ENCODE results near the gene HIC2.
"Not testable (repeated sequence)": the region's sequence is repeated elsewhere in the genome, so short reads cannot be mapped to it uniquely, and the experiment has no call there.

HIC2 gene

GRCh38 chr22:21451545-21452520 is 34.7 kb downstream of the HIC2 start:
- TF ChIP-seq EZH2phosphoT487 (conservative IDR thresholded peaks at IDR 0.05; ENCODE audit: low read length) = no peak
- no peak for TF ChIP-seq CTCF (IDR thresholded peaks at IDR 0.05; ENCODE audit: insufficient read depth, low read length, poor library complexity, severe bottlenecking)
- no peaks in the 10 kb centered on the region for H3K9me3 ChIP-seq (ENCODE audit: insufficient read depth, low read length)
- H3K9me2 ChIP-seq (replicated peaks; ENCODE audit: insufficient read depth, low read length) = no peaks in the 10 kb centered on the region
- H3K27me3 ChIP-seq (ENCODE audit: low read length) = no peaks in the 10 kb centered on the region
- H3K9ac ChIP-seq (ENCODE audit: low read length) = no peak overlapping the region
- H4K20me1 ChIP-seq (ENCODE audit: low read depth, low read length) = no peaks in the 10 kb centered on the region
- H3K4me3 ChIP-seq (ENCODE audit: insufficient read depth, low read length, poor library complexity, severe bottlenecking) = no peak overlapping the region
- no peak overlapping the region for H3K27ac ChIP-seq (ENCODE audit: low read depth, low read length)
- no peak overlapping the region for H3K4me2 ChIP-seq (ENCODE audit: low read depth, low read length, poor library complexity, severe bottlenecking)
- H3K79me2 ChIP-seq (ENCODE audit: insufficient read depth, low read length) = no peaks in the 10 kb centered on the region
- H3K36me3 ChIP-seq (ENCODE audit: low read length) = no peaks in the 10 kb centered on the region
- H3F3A ChIP-seq (ENCODE audit: insufficient read depth) = no peaks in the 10 kb centered on the region
- H2AFZ ChIP-seq (ENCODE audit: low read depth, low read length, severe bottlenecking) = no peak overlapping the region

- not testable (repeated sequence) for H3K79me2 ChIP-seq (ENCODE audit: insufficient read depth, low read length); H3K36me3 ChIP-seq (ENCODE audit: low read length); H2AFZ ChIP-seq (ENCODE audit: low read depth, low read length, severe bottlenecking); H3K27me3 ChIP-seq (ENCODE audit: low read length); H3K9ac ChIP-seq (ENCODE audit: low read length); H3K4me2 ChIP-seq (ENCODE audit: low read depth, low read length, poor library complexity, severe bottlenecking); H3K9me2 ChIP-seq (replicated peaks; ENCODE audit: insufficient read depth, low read length); H3K4me3 ChIP-seq (ENCODE audit: insufficient read depth, low read length, poor library complexity, severe bottlenecking); H4K20me1 ChIP-seq (ENCODE audit: low read depth, low read length); H3K27ac ChIP-seq (ENCODE audit: low read depth, low read length); H3K9me3 ChIP-seq (ENCODE audit: insufficient read depth, low read length); H3F3A ChIP-seq (ENCODE audit: insufficient read depth)
Observed at GRCh38 chr22:21452666-21453065, 35.5 kb downstream of the HIC2 start.

- not testable (repeated sequence) for H3K9me2 ChIP-seq (replicated peaks; ENCODE audit: insufficient read depth, low read length); H3K4me3 ChIP-seq (ENCODE audit: insufficient read depth, low read length, poor library complexity, severe bottlenecking); H4K20me1 ChIP-seq (ENCODE audit: low read depth, low read length); H3F3A ChIP-seq (ENCODE audit: insufficient read depth); H3K79me2 ChIP-seq (ENCODE audit: insufficient read depth, low read length); H2AFZ ChIP-seq (ENCODE audit: low read depth, low read length, severe bottlenecking); H3K4me2 ChIP-seq (ENCODE audit: low read depth, low read length, poor library complexity, severe bottlenecking); H3K27me3 ChIP-seq (ENCODE audit: low read length); H3K27ac ChIP-seq (ENCODE audit: low read depth, low read length); H3K9ac ChIP-seq (ENCODE audit: low read length); H3K36me3 ChIP-seq (ENCODE audit: low read length); H3K9me3 ChIP-seq (ENCODE audit: insufficient read depth, low read length)
Observed at GRCh38 chr22:21454998-21455333, 37.8 kb downstream of the HIC2 start.

GRCh38 chr22:21455334-21456089 is 38.3 kb downstream of the HIC2 start:
- Histone ChIP-seq H3K79me2 (ENCODE audit: insufficient read depth, low read length) (no peaks in the 10 kb centered on the region), H3K4me2 (ENCODE audit: low read depth, low read length, poor library complexity, severe bottlenecking) (no peak overlapping the region), H3K9ac (ENCODE audit: low read length) (no peak overlapping the region), H3K27me3 (ENCODE audit: low read length) (no peaks in the 10 kb centered on the region), H3K27ac (ENCODE audit: low read depth, low read length) (no peak overlapping the region), H3F3A (ENCODE audit: insufficient read depth) (no peaks in the 10 kb centered on the region), H2AFZ (ENCODE audit: low read depth, low read length, severe bottlenecking) (no peak overlapping the region), H3K36me3 (ENCODE audit: low read length) (no peaks in the 10 kb centered on the region), H4K20me1 (ENCODE audit: low read depth, low read length) (no peaks in the 10 kb centered on the region), H3K4me3 (ENCODE audit: insufficient read depth, low read length, poor library complexity, severe bottlenecking) (no peak overlapping the region), H3K9me3 (ENCODE audit: insufficient read depth, low read length) (no peaks in the 10 kb centered on the region), H3K9me2 (replicated peaks; ENCODE audit: insufficient read depth, low read length) (no peaks in the 10 kb centered on the region)
- TF ChIP-seq CTCF (IDR thresholded peaks at IDR 0.05; ENCODE audit: insufficient read depth, low read length, poor library complexity, severe bottlenecking) (no peak), EZH2phosphoT487 (conservative IDR thresholded peaks at IDR 0.05; ENCODE audit: low read length) (no peak)

All from SU-DHL-6 (cell line).